Measurements from ENCODE around the gene MGLL. TPM values are rescaled to one million over a fixed set of nuclear protein-coding genes. Genes with fewer than 3 reads are reported as not detected.

Gene MGLL
- total and polyA plus RNA-seq, 2 donors from 2014 or later = 74.2 to 250 TPM

GRCh38 chr3:127765735-127766134, 56.6 kb downstream of the MGLL start:
- no peak overlapping the region for H3K4me3 ChIP-seq (ENCODE audit: low read length in 3 of 3)
- FAIRE-seq (no peak), DNase-seq (no peak)
- H3K27me3 ChIP-seq (ENCODE audit: control insufficient read depth, insufficient read depth, low read length) = no peaks in the 10 kb centered on the region
- peaks cover 0 to 14% (median 6%) of the 10 kb centered on the region in 3 donors for H3K9me3 ChIP-seq (ENCODE audit: control insufficient read depth in 2 of 3, insufficient read depth in 1 of 3, low read length in 3 of 3)
- no peak overlapping the region for H3K27ac ChIP-seq (ENCODE audit: low read depth in 2 of 2, low read length in 2 of 2)
- no peak overlapping the region for H3K9ac ChIP-seq (ENCODE audit: low read length in 3 of 3)
- TF ChIP-seq CTCF (IDR thresholded peaks at IDR 0.05; ENCODE audit: borderline replicate concordance, extremely low read depth, insufficient read depth) = no peak
- peaks cover 0 to 26% (median 3%) of the 10 kb centered on the region in 3 donors for H3K4me1 ChIP-seq (ENCODE audit: control insufficient read depth in 2 of 3, insufficient read depth in 2 of 3, low read depth in 1 of 3, low read length in 3 of 3)
- intact Hi-C loops (cut with DNase I) = no loop called here
- no peaks in the 10 kb centered on the region for H3K36me3 ChIP-seq (ENCODE audit: control insufficient read depth in 2 of 3, insufficient read depth in 3 of 3, low read length in 3 of 3)

GRCh38 chr3:127764841-127765362, 57.4 kb downstream of the MGLL start:
- TF ChIP-seq CTCF (IDR thresholded peaks at IDR 0.05; ENCODE audit: borderline replicate concordance, extremely low read depth, insufficient read depth) = no peak
- H3K36me3 ChIP-seq (ENCODE audit: control insufficient read depth in 2 of 3, insufficient read depth in 3 of 3, low read length in 3 of 3) = no peaks in the 10 kb centered on the region
- DNase-seq (no peak), FAIRE-seq (no peak)
- peaks cover 0 to 23% (median 3%) of the 10 kb centered on the region in 3 donors for H3K4me1 ChIP-seq (ENCODE audit: control insufficient read depth in 2 of 3, insufficient read depth in 2 of 3, low read depth in 1 of 3, low read length in 3 of 3)
- no peaks in the 10 kb centered on the region for H3K27me3 ChIP-seq (ENCODE audit: control insufficient read depth, insufficient read depth, low read length)
- peaks cover 0 to 14% (median 6%) of the 10 kb centered on the region in 3 donors for H3K9me3 ChIP-seq (ENCODE audit: control insufficient read depth in 2 of 3, insufficient read depth in 1 of 3, low read length in 3 of 3)
- H3K9ac ChIP-seq (ENCODE audit: low read length in 3 of 3) = no peak overlapping the region
- no peak overlapping the region for H3K4me3 ChIP-seq (ENCODE audit: low read length in 3 of 3)
- H3K27ac ChIP-seq (ENCODE audit: low read depth in 2 of 2, low read length in 2 of 2) = no peak overlapping the region
- intact Hi-C loops (cut with DNase I) = no loop called here

- Histone ChIP-seq H3K27me3 (ENCODE audit: control insufficient read depth, insufficient read depth, low read length) (no peaks in the 10 kb centered on the region), H3K36me3 (ENCODE audit: control insufficient read depth in 2 of 3, insufficient read depth in 3 of 3, low read length in 3 of 3) (no peaks in the 10 kb centered on the region), H3K27ac (ENCODE audit: low read depth in 2 of 2, low read length in 2 of 2) (no peak overlapping the region), H3K4me3 (ENCODE audit: low read length in 3 of 3) (no peak overlapping the region), H3K9ac (ENCODE audit: low read length in 3 of 3) (no peak overlapping the region), H3K9me3 (ENCODE audit: control insufficient read depth in 2 of 3, insufficient read depth in 1 of 3, low read length in 3 of 3) (peaks cover 0 to 14% (median 6%) of the 10 kb centered on the region in 3 donors), H3K4me1 (ENCODE audit: control insufficient read depth in 2 of 3, insufficient read depth in 2 of 3, low read depth in 1 of 3, low read length in 3 of 3) (peaks cover 0 to 23% (median 3%) of the 10 kb centered on the region in 3 donors)
- no peak for TF ChIP-seq CTCF (IDR thresholded peaks at IDR 0.05; ENCODE audit: borderline replicate concordance, extremely low read depth, insufficient read depth)
- intact Hi-C loops (cut with DNase I) = no loop called here
- DNase-seq (no peak), FAIRE-seq (no peak)
These were observed 58.0 kb downstream of the MGLL start for GRCh38 chr3:127764301-127764700.

GRCh38 chr3:127763816-127764215, 58.5 kb downstream of the MGLL start:
- Histone ChIP-seq H3K27ac (ENCODE audit: low read depth in 2 of 2, low read length in 2 of 2) (no peak overlapping the region), H3K9ac (ENCODE audit: low read length in 3 of 3) (no peak overlapping the region), H3K9me3 (ENCODE audit: control insufficient read depth in 2 of 3, insufficient read depth in 1 of 3, low read length in 3 of 3) (peaks cover 0 to 13% (median 6%) of the 10 kb centered on the region in 3 donors), H3K4me3 (ENCODE audit: low read length in 3 of 3) (no peak overlapping the region), H3K27me3 (ENCODE audit: control insufficient read depth, insufficient read depth, low read length) (no peaks in the 10 kb centered on the region), H3K4me1 (ENCODE audit: control insufficient read depth in 2 of 3, insufficient read depth in 2 of 3, low read depth in 1 of 3, low read length in 3 of 3) (peaks cover 0 to 23% (median 3%) of the 10 kb centered on the region in 3 donors), H3K36me3 (ENCODE audit: control insufficient read depth in 2 of 3, insufficient read depth in 3 of 3, low read length in 3 of 3) (no peaks in the 10 kb centered on the region)
- FAIRE-seq (no peak), DNase-seq (no peak)
- no peak for TF ChIP-seq CTCF (IDR thresholded peaks at IDR 0.05; ENCODE audit: borderline replicate concordance, extremely low read depth, insufficient read depth)
- intact Hi-C loops (cut with DNase I) = no loop called here

Data from kidney (tissue), 14 donors.